GM19025 (cell line): ENCODE measurements around the gene OR3A3.

Source experiments
- ATAC-seq: cut with Tn5 transposase; IDR thresholded peaks from one replicate; pipeline ENCODE4 v1.9.1; 2021; ENCODE audit warnings: mild to moderate bottlenecking, low read depth, moderate library complexity; ENCODE audit not compliant: unreplicated experiment

OR3A3 gene

GRCh38 chr17:3469529-3469928, 58.4 kb downstream of the OR3A3 start:
- ATAC-seq, result no peak

- no peak for ATAC-seq
Measured at GRCh38 chr17:3471599-3471998, 60.4 kb downstream of the OR3A3 start, which contains the start of gene SPATA22. SPATA22 (minus strand) TSS chr17:3471819; CDS start chr17:3469325, 2,494 bp downstream.

GRCh38 chr17:3472137-3472536, 61.0 kb downstream of the OR3A3 start:
- no peak for ATAC-seq
